Loucy (cell line): ENCODE data around the gene TRIO.

Experiments
- H2AFZ ChIP-seq: fragments of 200-600 bp; sonication (generic); 2 replicates; pipeline ENCODE4 v1.6.0; 2016; ENCODE audit warnings: antibody characterized with exemption, mild to moderate bottlenecking, low read length, moderate library complexity
- H3F3A ChIP-seq: fragments of 200-600 bp; 2 replicates; pipeline ENCODE4 v1.6.0; 2016; ENCODE audit warnings: antibody characterized with exemption, low read depth, mild to moderate bottlenecking
- H3K27me3 ChIP-seq: fragments of 200-600 bp; sonication (generic); 2 replicates; pipeline ENCODE4 v1.6.1; 2014; ENCODE audit warnings: low read length, mild to moderate bottlenecking; ENCODE audit not compliant: insufficient read depth, poor library complexity, severe bottlenecking
- H3K36me3 ChIP-seq: fragments of 200-600 bp; sonication (generic); 2 replicates; pipeline ENCODE4 v1.6.1; 2016; ENCODE audit warnings: low read length; ENCODE audit not compliant: insufficient read depth
- H3K4me1 ChIP-seq: fragments of 200-600 bp; sonication (generic); 2 replicates; pipeline ENCODE4 v1.5.1; 2014; ENCODE audit warnings: low read length, mild to moderate bottlenecking; ENCODE audit not compliant: insufficient read depth, poor library complexity, severe bottlenecking
- H3K4me2 ChIP-seq: fragments of 200-600 bp; sonication (generic); 2 replicates; pipeline ENCODE4 v1.6.0; 2014; ENCODE audit warnings: antibody characterized with exemption, low read length, low read depth, mild to moderate bottlenecking; ENCODE audit not compliant: poor library complexity, severe bottlenecking
- H3K4me3 ChIP-seq: fragments of 200-600 bp; sonication (generic); 2 replicates; pipeline ENCODE4 v1.5.1; 2014; ENCODE audit warnings: low read length, mild to moderate bottlenecking, mixed read lengths; ENCODE audit not compliant: poor library complexity, severe bottlenecking
- H3K79me2 ChIP-seq: fragments of 200-600 bp; sonication (generic); 2 replicates; pipeline ENCODE4 v1.6.1; 2014; ENCODE audit warnings: low read length; ENCODE audit not compliant: insufficient read depth
- H3K9ac ChIP-seq: fragments of 200-600 bp; sonication (generic); 2 replicates; pipeline ENCODE4 v1.6.0; 2014; ENCODE audit warnings: mild to moderate bottlenecking, low read depth, low read length, moderate library complexity; ENCODE audit not compliant: poor library complexity, severe bottlenecking
- H3K9me2 ChIP-seq: fragments of 200-600 bp; sonication (generic); replicated peaks from 2 replicates; pipeline ENCODE4 v1.6.1; 2016; ENCODE audit warnings: low read depth, low read length, mixed read lengths
- H3K9me3 ChIP-seq: fragments of 200-600 bp; sonication (generic); 2 replicates; pipeline ENCODE4 v1.6.1; 2014; ENCODE audit warnings: mild to moderate bottlenecking, antibody characterized with exemption, low read length, low read depth; ENCODE audit not compliant: insufficient read depth
- H4K20me1 ChIP-seq: fragments of 200-600 bp; sonication (generic); 2 replicates; pipeline ENCODE4 v1.6.0; 2014; ENCODE audit warnings: antibody characterized with exemption, low read length, mild to moderate bottlenecking; ENCODE audit not compliant: insufficient read depth, poor library complexity, severe bottlenecking
- EZH2phosphoT487 ChIP-seq: fragments of 200-600 bp; IDR thresholded peaks from 2 replicates; pipeline ENCODE4 v1.6.1; 2018; ENCODE audit warnings: antibody characterized with exemption, mild to moderate bottlenecking, moderate library complexity, borderline replicate concordance
- TF ChIP-seq, protein P1 (sequence below): fragments of 200-600 bp; sonication (generic); conservative IDR thresholded peaks from 2 replicates; pipeline ENCODE4 v1.5.1; 2014; ENCODE audit warnings: mild to moderate bottlenecking, antibody characterized with exemption, low read length

Gene TRIO

DNA sequence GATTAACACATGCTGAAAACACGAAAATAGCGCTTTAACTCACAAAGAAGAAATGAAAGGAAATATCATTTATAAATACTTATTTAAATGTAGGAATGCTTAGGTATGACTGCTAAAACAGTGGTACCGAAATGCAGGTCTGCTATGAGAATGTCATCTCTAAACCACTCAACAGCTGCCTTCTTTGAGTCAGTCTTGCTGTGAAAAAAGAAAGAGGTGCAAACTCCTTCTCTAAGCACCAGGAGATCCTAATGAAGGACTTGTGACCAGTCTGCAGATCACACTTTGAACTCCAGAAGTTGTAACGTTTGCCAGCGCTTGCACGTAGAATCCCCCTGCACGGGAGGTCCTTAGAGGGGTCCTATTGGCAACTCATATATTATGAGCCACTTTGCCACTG lies 86.6 kb downstream of the TRIO start:
- peaks cover 92% of the 10 kb centered on the region for H3K79me2 ChIP-seq
- H3K36me3 ChIP-seq = no peaks in the 10 kb centered on the region
- H3K4me1 ChIP-seq = peaks cover 17% of the 10 kb centered on the region
- H3K27me3 ChIP-seq = no peaks in the 10 kb centered on the region
- H3K4me3 ChIP-seq = no peak overlapping the region
- no peak overlapping the region for H3K9ac ChIP-seq
- H2AFZ ChIP-seq = no peak overlapping the region
- TF ChIP-seq, protein P1, sequence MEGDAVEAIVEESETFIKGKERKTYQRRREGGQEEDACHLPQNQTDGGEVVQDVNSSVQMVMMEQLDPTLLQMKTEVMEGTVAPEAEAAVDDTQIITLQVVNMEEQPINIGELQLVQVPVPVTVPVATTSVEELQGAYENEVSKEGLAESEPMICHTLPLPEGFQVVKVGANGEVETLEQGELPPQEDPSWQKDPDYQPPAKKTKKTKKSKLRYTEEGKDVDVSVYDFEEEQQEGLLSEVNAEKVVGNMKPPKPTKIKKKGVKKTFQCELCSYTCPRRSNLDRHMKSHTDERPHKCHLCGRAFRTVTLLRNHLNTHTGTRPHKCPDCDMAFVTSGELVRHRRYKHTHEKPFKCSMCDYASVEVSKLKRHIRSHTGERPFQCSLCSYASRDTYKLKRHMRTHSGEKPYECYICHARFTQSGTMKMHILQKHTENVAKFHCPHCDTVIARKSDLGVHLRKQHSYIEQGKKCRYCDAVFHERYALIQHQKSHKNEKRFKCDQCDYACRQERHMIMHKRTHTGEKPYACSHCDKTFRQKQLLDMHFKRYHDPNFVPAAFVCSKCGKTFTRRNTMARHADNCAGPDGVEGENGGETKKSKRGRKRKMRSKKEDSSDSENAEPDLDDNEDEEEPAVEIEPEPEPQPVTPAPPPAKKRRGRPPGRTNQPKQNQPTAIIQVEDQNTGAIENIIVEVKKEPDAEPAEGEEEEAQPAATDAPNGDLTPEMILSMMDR = no peak
- no peak for TF ChIP-seq EZH2phosphoT487
- no peaks in the 10 kb centered on the region for H3K9me2 ChIP-seq
- no peaks in the 10 kb centered on the region for H3K9me3 ChIP-seq
- H3K4me2 ChIP-seq = no peak overlapping the region
- H3F3A ChIP-seq = no peaks in the 10 kb centered on the region
- H4K20me1 ChIP-seq = peaks cover 15% of the 10 kb centered on the region

DNA sequence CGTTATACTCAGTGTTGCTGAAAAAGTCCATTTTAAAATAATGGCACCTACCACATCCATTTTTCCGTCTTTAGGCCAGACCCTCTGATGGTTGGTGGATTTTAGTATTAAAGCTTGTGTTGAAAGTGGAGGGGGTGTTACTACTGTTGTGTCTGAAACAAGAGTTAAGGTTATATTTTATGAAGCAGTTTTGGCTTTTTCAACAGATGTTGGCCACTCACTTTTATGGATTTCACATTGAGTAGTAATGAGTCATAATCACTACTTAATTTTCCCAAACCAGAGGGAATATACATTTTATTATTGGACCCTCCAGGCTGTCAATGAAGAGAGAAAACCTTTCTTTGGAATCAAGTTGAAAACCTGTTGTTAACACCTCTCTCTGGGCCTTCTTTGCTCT lies 88.0 kb downstream of the TRIO start:
- peaks cover 13% of the 10 kb centered on the region for H3K4me1 ChIP-seq
- H3K27me3 ChIP-seq = no peaks in the 10 kb centered on the region
- H4K20me1 ChIP-seq = peaks cover 8% of the 10 kb centered on the region
- H3K9ac ChIP-seq = no peak overlapping the region
- H3K4me2 ChIP-seq = no peak overlapping the region
- no peaks in the 10 kb centered on the region for H3K9me2 ChIP-seq
- H3K9me3 ChIP-seq = no peaks in the 10 kb centered on the region
- H3K36me3 ChIP-seq = no peaks in the 10 kb centered on the region
- H3F3A ChIP-seq = no peaks in the 10 kb centered on the region
- no peak overlapping the region for H3K4me3 ChIP-seq
- no peak overlapping the region for H2AFZ ChIP-seq
- H3K79me2 ChIP-seq = peaks cover 91% of the 10 kb centered on the region
- TF ChIP-seq, protein P1 = no peak
- TF ChIP-seq EZH2phosphoT487 = no peak

DNA sequence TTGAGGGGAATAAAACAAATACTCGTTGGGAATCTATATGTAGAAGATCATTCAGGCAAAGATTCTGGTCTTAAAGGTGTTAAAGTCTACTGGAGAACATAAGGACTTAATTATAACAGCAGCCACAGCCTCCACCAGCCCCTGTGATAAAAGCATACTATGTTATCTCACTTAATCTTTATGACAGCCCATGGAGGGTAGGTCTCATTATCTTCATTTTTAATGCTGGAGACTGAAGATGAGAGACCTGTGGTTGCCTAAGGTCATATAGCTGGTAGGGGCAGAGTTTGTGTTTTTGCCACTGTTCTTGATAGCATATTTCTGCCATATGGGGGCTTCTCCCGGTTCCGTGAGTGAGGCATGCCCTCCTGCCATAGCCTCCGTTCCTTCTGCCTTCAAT lies 88.7 kb downstream of the TRIO start:
- Histone ChIP-seq H3K4me1 (peaks cover 12% of the 10 kb centered on the region), H3K4me2 (peak overlapping the region; percentile 0), H3K9me3 (no peaks in the 10 kb centered on the region), H3K36me3 (no peaks in the 10 kb centered on the region), H3K4me3 (no peak overlapping the region), H3F3A (no peaks in the 10 kb centered on the region), H3K9me2 (no peaks in the 10 kb centered on the region), H2AFZ (no peak overlapping the region), H3K9ac (no peak overlapping the region), H4K20me1 (peaks cover 8% of the 10 kb centered on the region), H3K79me2 (peaks cover 93% of the 10 kb centered on the region), H3K27me3 (no peaks in the 10 kb centered on the region)
- no peak for TF ChIP-seq EZH2phosphoT487
- TF ChIP-seq, protein P1 = no peak
